AG04450 (cell line): ENCODE measurements around the gene PDF. TPM values are rescaled to one million over a fixed set of nuclear protein-coding genes. Genes with fewer than 3 reads are reported as not detected.

Experiments used
- CTCF ChIA-PET: fragments of 300-600, 350-600 bp; formaldehyde crosslinking; extraction: SDS; loops from one replicate; lab custom pipeline; 2022; ENCODE audit warnings: antibody characterized with exemption, inconsistent platforms; lab: Charles Lee
- POLR2A ChIA-PET: fragments of 350-600 bp; formaldehyde crosslinking; extraction: SDS; loops from one replicate; lab custom pipeline; 2021; ENCODE audit warnings: antibody characterized with exemption, inconsistent platforms; lab: Yijun Ruan, JAX
- DNase-seq: peaks from one replicate; pipeline ENCODE4 v3.0.0-alpha.2; 2011; ENCODE audit warnings: low read depth, low spot score
- H3K27ac ChIP-seq: one replicate; pipeline ENCODE4 v1.5.1; 2012; ENCODE audit warnings: low read depth, low read length, control low read depth
- H3K27me3 ChIP-seq: one replicate; pipeline ENCODE4 v1.6.0; 2012; ENCODE audit warnings: low read length; ENCODE audit not compliant: control insufficient read depth, insufficient read depth
- H3K4me3 ChIP-seq: 2 replicates; pipeline ENCODE4 v1.5.1; 2011; ENCODE audit warnings: mild to moderate bottlenecking, low read depth, low read length, control low read depth
- H3K9me3 ChIP-seq: 2 replicates; pipeline ENCODE4 v1.5.1; 2012; ENCODE audit warnings: low read length; ENCODE audit not compliant: control insufficient read depth, insufficient read depth
- CTCF ChIP-seq: IDR thresholded peaks from 2 replicates; pipeline ENCODE4 v1.5.1; 2011; ENCODE audit warnings: low read depth, low read length, control low read depth, inconsistent platforms
- polyA plus RNA-seq: library from polyadenylated mRNA; depleted of rRNA; stranded (reverse); fragments of >200 nt; gene quantifications from 2 replicates; pipeline ENCODE4 v1.2.3, GENCODE V29; 2011

The PDF gene
- polyA plus RNA-seq, 1 experiment, result 6.4 TPM

- POLR2A ChIA-PET, result interaction anchor here (1.0 to 1.2 kb wide), 2 partner anchors 15 to 30 kb away, joined by 3 to 4 read pairs; no protein-coding TSS in a partner anchor
- CTCF ChIA-PET, result interaction anchor here (0.5 to 1.8 kb wide), 4 partner anchors 14 to 176 kb away, joined by 3 to 10 read pairs (median 5); no protein-coding TSS in a partner anchor
These were observed 4.1 kb downstream of the PDF start for GRCh38 chr16:69326172-69326873.

GRCh38 chr16:69325784-69326171 lies 4.6 kb downstream of the PDF start:
- Histone ChIP-seq H3K4me3 (no peak overlapping the region), H3K27me3 (no peaks in the 10 kb centered on the region), H3K27ac (no peak overlapping the region), H3K9me3 (no peaks in the 10 kb centered on the region)
- no peak for DNase-seq
- ChIA-PET CTCF (interaction anchor here (1.2 to 1.8 kb wide), 3 partner anchors 14 to 175 kb away, joined by 4 to 10 read pairs (median 6); no protein-coding TSS in a partner anchor), POLR2A (interaction anchor here (1.0 kb wide), 1 partner anchor 14 kb away, joined by 4 read pairs; no protein-coding TSS in a partner anchor)
- TF ChIP-seq CTCF, result no peak

More at GRCh38 chr16:69326172-69326873, 4.1 kb downstream of the PDF start:
- no peak for DNase-seq
- no peak for TF ChIP-seq CTCF
- H3K27ac ChIP-seq, result no peak overlapping the region
- no peaks in the 10 kb centered on the region for H3K27me3 ChIP-seq
- H3K9me3 ChIP-seq, result no peaks in the 10 kb centered on the region
- H3K4me3 ChIP-seq, result no peak overlapping the region

- CTCF ChIA-PET, result interaction anchor here (0.6 kb wide), 1 partner anchor 330 kb away, joined by 5 read pairs; no protein-coding TSS in a partner anchor
- no peaks in the 10 kb centered on the region for H3K27me3 ChIP-seq
- POLR2A ChIA-PET, result interaction anchor here (0.6 kb wide), 1 partner anchor 494 kb away, joined by 3 read pairs; no protein-coding TSS in a partner anchor
- no peak overlapping the region for H3K27ac ChIP-seq
- DNase-seq, result no peak
- H3K9me3 ChIP-seq, result no peaks in the 10 kb centered on the region
- H3K4me3 ChIP-seq, result no peak overlapping the region
- no peak for TF ChIP-seq CTCF
These were observed 5.7 kb downstream of the PDF start for GRCh38 chr16:69324585-69325253.

- DNase-seq, result no peak
- no peak for TF ChIP-seq CTCF
- POLR2A ChIA-PET, result interaction anchor here (0.7 kb wide), 1 partner anchor 320 kb away, joined by 5 read pairs; no protein-coding TSS in a partner anchor
These were observed 6.3 kb downstream of the PDF start for GRCh38 chr16:69324013-69324531.

More at GRCh38 chr16:69324013-69324531, 6.3 kb downstream of the PDF start:
- Histone ChIP-seq H3K27me3 (no peaks in the 10 kb centered on the region), H3K4me3 (no peak overlapping the region), H3K9me3 (no peaks in the 10 kb centered on the region), H3K27ac (peak overlapping the region; percentile 11)
- CTCF ChIA-PET, result interaction anchor here (0.9 kb wide), 1 partner anchor 14 kb away, joined by 3 read pairs; no protein-coding TSS in a partner anchor
